H1 (cell line): ENCODE measurements around the gene UBQLN3.

ENCODE experiments used
- ATF3 ChIP-seq: IDR thresholded peaks from 2 replicates; pipeline ENCODE4 v1.6.1; 2011; ENCODE audit warnings: low read depth, mild to moderate bottlenecking, low read length; ENCODE audit not compliant: insufficient read depth
- BACH1 ChIP-seq: IDR thresholded peaks from 2 replicates; pipeline ENCODE4 v1.6.1; 2012; ENCODE audit warnings: low read length, improper control_type of control experiment
- EGR1 ChIP-seq: IDR thresholded peaks from 2 replicates; pipeline ENCODE4 v1.6.1; 2011; ENCODE audit warnings: low read depth, low read length, borderline replicate concordance
- JUN ChIP-seq: IDR thresholded peaks from 2 replicates; pipeline ENCODE4 v1.6.1; 2011; ENCODE audit warnings: low read depth, mild to moderate bottlenecking, improper control_type of control experiment, low read length
- JUND ChIP-seq: IDR thresholded peaks from 2 replicates; pipeline ENCODE4 v1.6.1; 2011; ENCODE audit warnings: mild to moderate bottlenecking, improper control_type of control experiment, low read length
- KDM1A ChIP-seq: fragments of 200-600, 300-600 bp; sonication (generic); IDR thresholded peaks from 2 replicates; pipeline ENCODE4 v1.7.1; 2016; ENCODE audit warnings: mild to moderate bottlenecking, low read length, borderline replicate concordance
- POLR2AphosphoS5 ChIP-seq: IDR thresholded peaks from 2 replicates; pipeline ENCODE4 v1.6.1; 2011; ENCODE audit warnings: low read depth, low read length
- RNF2 ChIP-seq: fragments of 200-900, 300-1000 bp; sonication (generic); IDR thresholded peaks from 2 replicates; pipeline ENCODE4 v1.7.1; 2016; ENCODE audit warnings: borderline replicate concordance, low read depth, mild to moderate bottlenecking, antibody characterized with exemption, low read length; ENCODE audit not compliant: poor library complexity, severe bottlenecking; ENCODE audit errors: missing control alignments
- SIN3A ChIP-seq, 2 experiments: IDR thresholded peaks in 1 of 2; conservative IDR thresholded peaks in 1 of 2; 2 replicates each; pipeline ENCODE4 v1.6.1; 2011 to 2012; ENCODE audit warnings: low read length in 2 of 2, improper control_type of control experiment in 1 of 2, low read depth in 1 of 2, mild to moderate bottlenecking in 1 of 2
- TF ChIP-seq, protein P1 (sequence below), 3 experiments: IDR thresholded peaks; 1 replicate in 2 of 3; 2 replicates in 1 of 3; pipeline versions ENCODE4 v1.5.1 to v1.6.1; 2011; ENCODE audit warnings: low read length in 3 of 3, mild to moderate bottlenecking in 3 of 3, inconsistent platforms in 2 of 3, low read depth in 1 of 3, moderate library complexity in 1 of 3; ENCODE audit not compliant: insufficient read depth in 1 of 3; ENCODE audit errors: control extremely low read depth in 1 of 3
- TF ChIP-seq, protein P2 (sequence below): IDR thresholded peaks from 2 replicates; pipeline ENCODE4 v1.6.1; 2012; ENCODE audit warnings: inconsistent platforms

DNA sequence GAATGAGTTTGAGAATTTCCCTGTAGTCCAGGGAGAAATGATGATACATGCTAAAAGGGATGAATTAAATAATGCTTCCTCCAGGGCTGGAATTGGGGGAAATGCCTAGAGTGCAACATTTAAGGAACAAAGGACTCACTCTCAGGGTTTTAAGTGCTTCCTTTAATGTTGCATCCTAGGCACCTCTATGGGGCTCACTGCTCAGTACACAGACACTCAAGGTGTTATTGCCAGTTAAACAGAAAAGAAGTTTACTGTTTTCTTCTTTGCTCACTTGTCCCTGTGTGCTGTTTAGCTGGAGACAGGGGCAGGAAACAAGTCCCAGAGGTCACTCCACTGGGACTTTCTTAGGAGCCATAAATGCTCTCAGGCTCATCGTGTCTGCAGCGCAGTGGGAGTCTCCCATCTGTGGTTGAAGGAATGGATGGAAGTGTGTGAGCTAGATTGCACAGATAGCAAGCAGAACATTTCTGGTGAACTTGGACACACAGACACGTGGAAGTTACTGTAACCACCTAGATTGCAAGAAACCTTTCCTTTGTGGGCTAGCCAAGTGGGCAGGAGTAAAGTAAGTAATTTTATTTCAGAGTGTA lies 46.9 kb upstream of the UBQLN3 start:
- TF ChIP-seq JUND (no peak), KDM1A (no peak), EGR1 (no peak), JUN (no peak), RNF2 (no peak), POLR2AphosphoS5 (no peak), BACH1 (no peak), ATF3 (no peak), SIN3A (conservative IDR thresholded peaks at IDR 0.05 in 1 of 2, IDR thresholded peaks at IDR 0.05 in 1 of 2; ENCODE audit: low read depth in 1 of 2, low read length in 2 of 2) (no peak)
- TF ChIP-seq, protein P1, sequence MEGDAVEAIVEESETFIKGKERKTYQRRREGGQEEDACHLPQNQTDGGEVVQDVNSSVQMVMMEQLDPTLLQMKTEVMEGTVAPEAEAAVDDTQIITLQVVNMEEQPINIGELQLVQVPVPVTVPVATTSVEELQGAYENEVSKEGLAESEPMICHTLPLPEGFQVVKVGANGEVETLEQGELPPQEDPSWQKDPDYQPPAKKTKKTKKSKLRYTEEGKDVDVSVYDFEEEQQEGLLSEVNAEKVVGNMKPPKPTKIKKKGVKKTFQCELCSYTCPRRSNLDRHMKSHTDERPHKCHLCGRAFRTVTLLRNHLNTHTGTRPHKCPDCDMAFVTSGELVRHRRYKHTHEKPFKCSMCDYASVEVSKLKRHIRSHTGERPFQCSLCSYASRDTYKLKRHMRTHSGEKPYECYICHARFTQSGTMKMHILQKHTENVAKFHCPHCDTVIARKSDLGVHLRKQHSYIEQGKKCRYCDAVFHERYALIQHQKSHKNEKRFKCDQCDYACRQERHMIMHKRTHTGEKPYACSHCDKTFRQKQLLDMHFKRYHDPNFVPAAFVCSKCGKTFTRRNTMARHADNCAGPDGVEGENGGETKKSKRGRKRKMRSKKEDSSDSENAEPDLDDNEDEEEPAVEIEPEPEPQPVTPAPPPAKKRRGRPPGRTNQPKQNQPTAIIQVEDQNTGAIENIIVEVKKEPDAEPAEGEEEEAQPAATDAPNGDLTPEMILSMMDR (IDR thresholded peaks at IDR 0.05; ENCODE audit: control extremely low read depth in 1 of 3, insufficient read depth in 1 of 3, low read depth in 1 of 3, low read length in 3 of 3), result no peak
- TF ChIP-seq, protein P2, sequence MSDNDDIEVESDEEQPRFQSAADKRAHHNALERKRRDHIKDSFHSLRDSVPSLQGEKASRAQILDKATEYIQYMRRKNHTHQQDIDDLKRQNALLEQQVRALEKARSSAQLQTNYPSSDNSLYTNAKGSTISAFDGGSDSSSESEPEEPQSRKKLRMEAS, result no peak
